SK-N-MC (cell line): ENCODE measurements around the gene TMEM221.

ENCODE experiments used
- EZH2 ChIP-seq: fragments of 200-600 bp; sonication (generic); IDR thresholded peaks from one replicate; pipeline ENCODE4 v1.6.1; 2017; ENCODE audit warnings: antibody characterized with exemption
- FOXP2 ChIP-seq: optimal IDR thresholded peaks from 2 replicates; pipeline ENCODE3; 2011; ENCODE audit warnings: mild to moderate bottlenecking, moderate library complexity; ENCODE audit not compliant: insufficient read depth; ENCODE audit errors: extremely low read length, control extremely low read depth
- POLR2AphosphoS5 ChIP-seq: IDR thresholded peaks from 2 replicates; pipeline ENCODE4 v1.6.1; 2012; ENCODE audit warnings: mild to moderate bottlenecking, low read depth, low read length, borderline replicate concordance

GRCh38 chr19:17435218-17435617, 13.2 kb downstream of the TMEM221 start:
- TF ChIP-seq EZH2 (no peak), POLR2AphosphoS5 (no peak), FOXP2 (no peak)
